ENCODE measurements around the gene HTR4.

Gene HTR4

GRCh38 chr5:148438933-148439332, 215.4 kb downstream of the HTR4 start:
- DNase-seq: no peak
- Mint-ChIP-seq H3K4me3 (no peak overlapping the region), H3K36me3 (ENCODE audit: low read depth) (peaks cover 47% of the 10 kb centered on the region), H3K4me1 (no peaks in the 10 kb centered on the region), H3K27ac (no peak overlapping the region), H3K27me3 (ENCODE audit: low read depth, poor library complexity) (no peaks in the 10 kb centered on the region), H3K9me3 (no peaks in the 10 kb centered on the region)
- TF ChIP-seq CTCF (IDR thresholded peaks at IDR 0.05): no peak

- DNase-seq: no peak
- Mint-ChIP-seq H3K27me3 (ENCODE audit: low read depth, poor library complexity) (no peaks in the 10 kb centered on the region), H3K4me1 (no peaks in the 10 kb centered on the region), H3K27ac (peak overlapping the region; percentile 52), H3K4me3 (no peak overlapping the region), H3K36me3 (ENCODE audit: low read depth) (peaks cover 61% of the 10 kb centered on the region), H3K9me3 (no peaks in the 10 kb centered on the region)
- TF ChIP-seq CTCF (IDR thresholded peaks at IDR 0.05): no peak
Observed at GRCh38 chr5:148437249-148437648, 217.1 kb downstream of the HTR4 start.

- Mint-ChIP-seq H3K9me3 (no peaks in the 10 kb centered on the region), H3K36me3 (ENCODE audit: low read depth) (peaks cover 61% of the 10 kb centered on the region), H3K4me1 (no peaks in the 10 kb centered on the region), H3K27ac (no peak overlapping the region), H3K4me3 (no peak overlapping the region), H3K27me3 (ENCODE audit: low read depth, poor library complexity) (no peaks in the 10 kb centered on the region)
- no peak for TF ChIP-seq CTCF (IDR thresholded peaks at IDR 0.05)
- no peak for DNase-seq
Observed at GRCh38 chr5:148436029-148436428, 218.3 kb downstream of the HTR4 start.

GRCh38 chr5:148433826-148434225, 220.5 kb downstream of the HTR4 start:
- Mint-ChIP-seq H3K27ac (no peak overlapping the region), H3K9me3 (no peaks in the 10 kb centered on the region), H3K27me3 (ENCODE audit: low read depth, poor library complexity) (no peaks in the 10 kb centered on the region), H3K36me3 (ENCODE audit: low read depth) (peaks cover 68% of the 10 kb centered on the region), H3K4me3 (no peak overlapping the region), H3K4me1 (no peaks in the 10 kb centered on the region)
- no peak for DNase-seq
- TF ChIP-seq CTCF (IDR thresholded peaks at IDR 0.05): no peak
